Measurements from ENCODE around the gene WDR1. TPM values are rescaled to one million over a fixed set of nuclear protein-coding genes. Genes with fewer than 3 reads are reported as not detected.

Gene WDR1
- total RNA-seq, 1 experiment from 2014 or later = 367 TPM

GRCh38 chr4:10086506-10087120 is 30.0 kb downstream of the WDR1 start:
- no peak overlapping the region for H3K23ac ChIP-seq (ENCODE audit: insufficient read length, low read depth, low read length)
- no peaks in the 10 kb centered on the region for H3K4me1 ChIP-seq (ENCODE audit: insufficient read depth, low read length)
- no peak overlapping the region for H4K5ac ChIP-seq (ENCODE audit: insufficient read length, low read depth, low read length)
- peak overlapping the region in 1 of 3 experiments; percentile 92; a peak in 2 of 7 replicates for H3K27ac Mint-ChIP-seq
- no peak overlapping the region for H3K14ac ChIP-seq (ENCODE audit: insufficient read depth, low read length)
- no peak overlapping the region for H3K18ac ChIP-seq (ENCODE audit: insufficient read length, low read depth, low read length)
- no peaks in the 10 kb centered on the region for H3K9me3 ChIP-seq (ENCODE audit: control insufficient read depth, low read depth, low read length)
- no peaks in the 10 kb centered on the region for H3K27me3 Mint-ChIP-seq (ENCODE audit: low read depth)
- no peak overlapping the region for H4K91ac ChIP-seq (ENCODE audit: insufficient read length, low read depth, low read length)
- no peaks in the 10 kb centered on the region for H3K9me3 Mint-ChIP-seq
- no peaks in the 10 kb centered on the region for H3K79me1 ChIP-seq (ENCODE audit: insufficient read depth, low read depth, low read length, poor library complexity, severe bottlenecking)
- H2BK120ac ChIP-seq (ENCODE audit: low read depth, low read length, poor library complexity, severe bottlenecking) = no peak overlapping the region
- H3T11ph ChIP-seq (ENCODE audit: low read length) = no peak overlapping the region
- H3K4me2 ChIP-seq (ENCODE audit: insufficient read depth, insufficient read length, low read length) = no peak overlapping the region
- H2AFZ ChIP-seq (ENCODE audit: low read length) = no peak overlapping the region
- H3K4me3 Mint-ChIP-seq = no peak overlapping the region; a peak in 1 of 5 replicates
- H2BK15ac ChIP-seq (ENCODE audit: low read depth, low read length) = no peak overlapping the region
- DNase-seq = no peak
- no peak overlapping the region for H3K27ac ChIP-seq (ENCODE audit: insufficient read length, low read depth, low read length)
- no peak for TF ChIP-seq CTCF (conservative IDR thresholded peaks at IDR 0.05)
- no peak overlapping the region for H3K9ac ChIP-seq (ENCODE audit: extremely low read depth, insufficient read length, low read length)
- H3K56ac ChIP-seq (ENCODE audit: insufficient read length, low read depth, low read length) = no peak overlapping the region
- no peak overlapping the region for H2BK20ac ChIP-seq (ENCODE audit: low read depth, low read length, poor library complexity, severe bottlenecking)
- no peak overlapping the region for H2BK12ac ChIP-seq (ENCODE audit: insufficient read length, low read depth, low read length)
- H4K20me1 ChIP-seq (ENCODE audit: control insufficient read depth, insufficient read depth, insufficient read length) = no peaks in the 10 kb centered on the region
- H2BK5ac ChIP-seq (ENCODE audit: insufficient read length, low read length) = no peak overlapping the region
- H3K36me3 Mint-ChIP-seq (ENCODE audit: insufficient read depth in 1 of 3, low read depth in 3 of 3) = peaks cover 48 to 100% (median 99%) of the 10 kb centered on the region in 3 experiments
- no peak overlapping the region for H4K8ac ChIP-seq (replicated peaks; ENCODE audit: insufficient read length, low read depth, low read length)
- H3K4ac ChIP-seq (ENCODE audit: low read depth, low read length) = no peak overlapping the region
- no peaks in the 10 kb centered on the region for H3K4me1 Mint-ChIP-seq
- no peaks in the 10 kb centered on the region for H3K27me3 ChIP-seq (ENCODE audit: insufficient read depth, low read length)
- no peak overlapping the region for H2AK5ac ChIP-seq (ENCODE audit: insufficient read length, low read length)
- no peaks in the 10 kb centered on the region; the same call in 1 of the 2 replicates for H3K79me2 ChIP-seq (ENCODE audit: insufficient read depth, low read length)
- WGBS (ENCODE audit: extremely low coverage, insufficient read length, low lambda C conversion rate) = no CpG with 5 or more reads among the region's 13 CpGs
- H3K23me2 ChIP-seq (ENCODE audit: insufficient read length, low read depth, low read length, poor library complexity, severe bottlenecking) = peaks cover 3% of the 10 kb centered on the region

All from H9 (cell line).